Subcutaneous preadipocyte (primary cell): Measurements from ENCODE around the gene SPANXN1. TPM values are rescaled to one million over a fixed set of nuclear protein-coding genes. Genes with fewer than 3 reads are reported as not detected.

Experiments used
- total RNA-seq: library from RNA; depleted of rRNA; stranded (reverse); fragments of >200 nt; gene quantifications from 2 replicates; pipeline ENCODE4 v1.2.3, GENCODE V29; 2012

SPANXN1 gene, protein sequence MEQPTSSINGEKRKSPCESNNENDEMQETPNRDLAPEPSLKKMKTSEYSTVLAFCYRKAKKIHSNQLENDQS
- total RNA-seq, result not detected in 2 replicates

DNA sequence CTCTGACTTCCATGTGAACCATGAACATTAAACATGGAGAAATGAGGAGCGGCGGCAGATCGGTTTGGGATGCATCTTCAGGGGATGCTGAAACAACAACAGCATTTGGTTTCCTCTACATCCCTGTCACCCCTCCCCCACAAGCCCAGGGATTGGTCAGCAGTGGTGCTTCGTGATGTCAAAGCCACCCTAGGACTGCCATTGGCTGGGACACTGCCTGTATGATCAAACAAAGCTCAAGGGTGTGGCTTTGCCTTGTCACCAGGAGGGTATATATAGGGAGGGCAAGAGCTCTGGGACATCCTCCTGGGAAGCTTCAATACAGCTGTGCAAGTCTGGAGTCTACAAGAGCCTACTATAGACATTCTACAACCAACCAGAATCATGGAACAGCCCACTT lies at the start of gene SPANXN1:
Gene SPANXN1, plus strand, starts transcription at position 301 of the 400 bp plus-strand sequence. Its CDS starts 84 bp downstream, at position 385.

